ENCODE data around the gene GDE1. TPM values are rescaled to one million over a fixed set of nuclear protein-coding genes. Genes with fewer than 3 reads are reported as not detected.

The GDE1 gene
- total RNA-seq, 1 experiment from 2014 or later, result 48.6 TPM

DNA sequence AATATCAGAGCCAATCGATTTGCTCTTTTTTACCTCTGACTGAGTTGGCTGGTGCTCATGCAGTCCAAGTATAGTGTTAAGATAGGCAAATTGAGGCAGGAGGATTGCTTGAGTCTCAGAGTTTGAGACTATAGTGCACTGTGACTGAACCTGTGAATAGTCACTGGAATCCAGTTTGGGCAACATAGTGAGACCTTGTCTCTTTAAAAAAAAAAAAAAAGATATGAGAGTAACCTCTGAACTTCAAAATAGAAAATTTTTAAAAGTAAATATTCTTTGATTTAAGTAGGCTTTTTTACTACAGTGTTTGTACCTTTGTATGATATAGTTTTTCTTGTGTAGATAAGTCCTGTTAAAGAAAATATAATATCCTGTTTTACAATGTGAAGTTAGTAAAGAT, 5.3 kb upstream of the GDE1 start:
- H4K91ac ChIP-seq (ENCODE audit: insufficient read length, low read depth, low read length), result no peak overlapping the region
- H3K4me1 Mint-ChIP-seq, result peaks cover 25 to 28% of the 10 kb centered on the region in 2 experiments
- H2BK120ac ChIP-seq (ENCODE audit: low read depth, low read length, poor library complexity, severe bottlenecking), result no peak overlapping the region
- H4K8ac ChIP-seq (replicated peaks; ENCODE audit: insufficient read length, low read depth, low read length), result no peak overlapping the region
- 0 out of 2 replicates have a peak, but pooled peaks cover 3% of the 10 kb centered on the region for H3K4me1 ChIP-seq (ENCODE audit: insufficient read depth, low read length)
- H3K27me3 ChIP-seq (ENCODE audit: insufficient read depth, low read length), result no peaks in the 10 kb centered on the region
- H3K18ac ChIP-seq (ENCODE audit: insufficient read length, low read depth, low read length), result no peak overlapping the region
- H3K9me3 ChIP-seq (ENCODE audit: control insufficient read depth, low read depth, low read length), result no peaks in the 10 kb centered on the region
- H3K4me3 Mint-ChIP-seq, result no peak overlapping the region
- H3T11ph ChIP-seq (ENCODE audit: low read length), result no peak overlapping the region
- no peak overlapping the region for H2BK20ac ChIP-seq (ENCODE audit: low read depth, low read length, poor library complexity, severe bottlenecking)
- no peak overlapping the region for H3K27ac ChIP-seq (ENCODE audit: insufficient read length, low read depth, low read length)
- H4K5ac ChIP-seq (ENCODE audit: insufficient read length, low read depth, low read length), result no peak overlapping the region
- H3K36me3 Mint-ChIP-seq (ENCODE audit: insufficient read depth in 1 of 3, low read depth in 3 of 3), result peaks cover 1 to 19% (median 17%) of the 10 kb centered on the region in 3 experiments; a peak in 5 of 7 replicates
- H2AFZ ChIP-seq (ENCODE audit: low read length), result no peak overlapping the region
- H3K56ac ChIP-seq (ENCODE audit: insufficient read length, low read depth, low read length), result no peak overlapping the region
- no peaks in the 10 kb centered on the region for H4K20me1 ChIP-seq (ENCODE audit: control insufficient read depth, insufficient read depth, insufficient read length)
- no peak overlapping the region for H2BK12ac ChIP-seq (ENCODE audit: insufficient read length, low read depth, low read length)
- H2BK5ac ChIP-seq (ENCODE audit: insufficient read length, low read length), result no peak overlapping the region
- H3K4me2 ChIP-seq (ENCODE audit: insufficient read depth, insufficient read length, low read length), result no peak overlapping the region
- H2BK15ac ChIP-seq (ENCODE audit: low read depth, low read length), result no peak overlapping the region
- H3K9ac ChIP-seq (ENCODE audit: extremely low read depth, insufficient read length, low read length), result no peak overlapping the region
- TF ChIP-seq, protein P1, sequence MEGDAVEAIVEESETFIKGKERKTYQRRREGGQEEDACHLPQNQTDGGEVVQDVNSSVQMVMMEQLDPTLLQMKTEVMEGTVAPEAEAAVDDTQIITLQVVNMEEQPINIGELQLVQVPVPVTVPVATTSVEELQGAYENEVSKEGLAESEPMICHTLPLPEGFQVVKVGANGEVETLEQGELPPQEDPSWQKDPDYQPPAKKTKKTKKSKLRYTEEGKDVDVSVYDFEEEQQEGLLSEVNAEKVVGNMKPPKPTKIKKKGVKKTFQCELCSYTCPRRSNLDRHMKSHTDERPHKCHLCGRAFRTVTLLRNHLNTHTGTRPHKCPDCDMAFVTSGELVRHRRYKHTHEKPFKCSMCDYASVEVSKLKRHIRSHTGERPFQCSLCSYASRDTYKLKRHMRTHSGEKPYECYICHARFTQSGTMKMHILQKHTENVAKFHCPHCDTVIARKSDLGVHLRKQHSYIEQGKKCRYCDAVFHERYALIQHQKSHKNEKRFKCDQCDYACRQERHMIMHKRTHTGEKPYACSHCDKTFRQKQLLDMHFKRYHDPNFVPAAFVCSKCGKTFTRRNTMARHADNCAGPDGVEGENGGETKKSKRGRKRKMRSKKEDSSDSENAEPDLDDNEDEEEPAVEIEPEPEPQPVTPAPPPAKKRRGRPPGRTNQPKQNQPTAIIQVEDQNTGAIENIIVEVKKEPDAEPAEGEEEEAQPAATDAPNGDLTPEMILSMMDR (conservative IDR thresholded peaks at IDR 0.05), result no peak
- H2AK5ac ChIP-seq (ENCODE audit: insufficient read length, low read length), result no peak overlapping the region
- H3K79me1 ChIP-seq (ENCODE audit: insufficient read depth, low read depth, low read length, poor library complexity, severe bottlenecking), result no peaks in the 10 kb centered on the region
- H3K9me3 Mint-ChIP-seq, result no peaks in the 10 kb centered on the region
- DNase-seq, result no peak
- no peak overlapping the region for H3K23ac ChIP-seq (ENCODE audit: insufficient read length, low read depth, low read length)
- H3K14ac ChIP-seq (ENCODE audit: insufficient read depth, low read length), result no peak overlapping the region
- no peak overlapping the region for H3K27ac Mint-ChIP-seq
- no peak overlapping the region for H3K4ac ChIP-seq (ENCODE audit: low read depth, low read length)
- H3K79me2 ChIP-seq (ENCODE audit: insufficient read depth, low read length), result peaks cover 2% of the 10 kb centered on the region; the same call in 1 of the 2 replicates
- no peaks in the 10 kb centered on the region for H3K27me3 Mint-ChIP-seq (ENCODE audit: low read depth)
- H3K23me2 ChIP-seq (ENCODE audit: insufficient read length, low read depth, low read length, poor library complexity, severe bottlenecking), result peaks cover 10% of the 10 kb centered on the region
- no CpG with 5 or more reads among the region's 1 CpG for WGBS (ENCODE audit: extremely low coverage, insufficient read length, low lambda C conversion rate)
